ENCODE measurements around the gene TLR6.

DNA sequence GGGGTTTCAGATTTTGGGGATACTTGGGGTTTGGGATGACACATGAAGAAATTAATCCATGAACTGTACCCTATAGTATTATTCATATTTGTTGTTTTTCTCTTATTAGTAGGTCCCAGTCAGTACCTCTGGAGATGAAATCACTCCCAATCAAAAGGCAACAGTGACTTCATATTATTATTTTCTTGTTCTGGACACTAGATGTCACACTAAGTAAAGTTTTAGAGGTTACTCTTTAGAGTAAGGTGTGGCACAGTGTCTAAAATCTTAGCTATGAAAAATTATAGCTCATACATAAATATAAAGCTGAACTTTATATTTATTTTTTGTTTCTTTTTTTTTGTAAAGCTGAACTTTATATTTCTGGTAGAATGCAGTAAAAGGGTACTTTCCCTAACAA lies 46.1 kb upstream of the TLR6 start:
- TF ChIP-seq POLR2AphosphoS5 (IDR thresholded peaks at IDR 0.05; ENCODE audit: low read depth, low read length): no peak
- no peak for TF ChIP-seq SPI1 (IDR thresholded peaks at IDR 0.05; ENCODE audit: low read depth, low read length)
- no peak for TF ChIP-seq TAF1 (IDR thresholded peaks at IDR 0.05; ENCODE audit: low read depth, low read length)
- no peak for TF ChIP-seq POLR2A (IDR thresholded peaks at IDR 0.05; ENCODE audit: low read depth, low read length)
- no peak for TF ChIP-seq POU2F2 (IDR thresholded peaks at IDR 0.05; ENCODE audit: low read depth, low read length)
- TF ChIP-seq PAX5 (IDR thresholded peaks at IDR 0.05; ENCODE audit: insufficient read depth, low read length, severe bottlenecking): no peak
